ENCODE data around the gene LAMA5.
A peak's percentile ranks its signal among the peaks of the same experiment; 100 is the strongest.

The LAMA5 gene

GRCh38 chr20:62391165-62392076 is 24.3 kb upstream of the LAMA5 start:
- DNase-seq (ENCODE audit: insufficient read length, low spot score) (no peak), FAIRE-seq (peak; percentile 40)

- FAIRE-seq, result no peak
- DNase-seq (ENCODE audit: insufficient read length, low spot score), result no peak
Observed at GRCh38 chr20:62390317-62391164, 23.4 kb upstream of the LAMA5 start.

- DNase-seq (ENCODE audit: insufficient read length, low spot score), result no peak
- no peak for FAIRE-seq
Observed at GRCh38 chr20:62389601-62390087, 22.5 kb upstream of the LAMA5 start.

DNA sequence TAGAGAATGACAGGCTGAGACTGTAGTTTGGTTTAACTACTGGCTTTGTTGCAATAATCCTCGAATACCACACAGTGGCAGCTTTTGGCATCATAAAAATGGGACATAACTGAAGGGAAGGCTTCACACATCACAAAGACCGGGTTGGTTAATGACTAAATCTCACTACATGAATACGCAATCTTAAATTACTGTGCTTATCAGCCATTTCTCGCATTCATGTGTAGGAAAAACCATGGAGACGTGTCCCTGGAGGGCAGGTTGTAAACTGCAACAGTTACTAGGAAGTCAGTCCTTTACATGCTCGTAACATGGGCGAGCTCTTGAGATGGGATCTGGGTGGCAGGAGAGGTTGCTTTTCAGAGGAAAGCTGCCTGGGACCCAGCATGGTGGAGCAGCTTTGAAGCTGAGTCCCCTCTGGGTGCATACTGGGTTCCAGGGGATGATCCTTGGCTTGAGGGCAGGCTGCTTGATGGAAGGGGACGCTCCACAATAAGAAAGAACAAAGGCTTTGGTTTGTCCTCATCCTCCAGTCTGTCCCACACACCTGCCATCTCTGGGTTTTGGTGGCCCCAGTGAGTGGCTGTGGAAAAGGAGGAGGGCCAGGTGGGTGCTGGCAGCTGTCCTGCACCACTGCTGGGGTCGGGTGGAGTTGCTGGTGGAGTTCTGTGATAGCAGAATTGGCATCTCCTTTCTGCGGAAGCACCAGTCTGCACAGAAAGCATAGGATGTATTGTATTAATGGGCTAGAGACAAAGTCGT is 21.9 kb upstream of the LAMA5 start:
- FAIRE-seq (no peak), DNase-seq (ENCODE audit: insufficient read length, low spot score) (no peak)

DNA sequence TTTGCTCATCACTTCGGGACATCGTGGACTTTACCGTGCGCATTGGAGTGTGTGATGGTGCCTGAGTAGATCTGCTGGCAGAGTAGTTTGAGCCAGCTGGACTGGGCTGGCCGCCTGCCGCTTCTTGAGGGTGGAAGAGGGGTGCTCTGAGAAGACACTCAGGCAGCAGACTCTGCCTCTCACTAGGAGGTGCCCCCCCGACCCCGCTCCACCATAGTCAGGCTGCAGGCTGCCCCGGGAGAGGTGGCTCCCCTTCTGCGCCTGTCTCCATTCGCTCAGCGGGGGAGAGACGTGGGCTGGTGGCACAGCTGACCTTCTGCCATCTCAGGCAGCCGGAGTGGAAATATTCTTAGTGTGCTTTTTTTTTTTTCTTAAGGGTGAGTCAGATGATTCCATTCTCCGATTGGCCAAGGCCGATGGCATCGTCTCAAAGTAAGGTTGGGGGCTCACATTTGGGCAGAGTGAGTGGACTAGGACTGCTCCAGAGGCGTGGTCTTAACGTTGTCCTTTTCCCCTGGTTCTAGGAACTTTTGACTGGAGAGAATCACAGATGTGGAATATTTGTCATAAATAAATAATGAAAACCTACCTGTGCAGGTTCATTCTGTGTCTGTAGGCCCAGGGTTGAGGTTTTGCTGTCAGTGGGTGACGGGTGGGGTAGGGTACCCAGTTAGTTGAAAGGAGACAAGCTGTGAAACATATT is 21.0 kb upstream of the LAMA5 start:
- DNase-seq (ENCODE audit: insufficient read length, low spot score) (no peak), FAIRE-seq (peak; percentile 84)

DNA sequence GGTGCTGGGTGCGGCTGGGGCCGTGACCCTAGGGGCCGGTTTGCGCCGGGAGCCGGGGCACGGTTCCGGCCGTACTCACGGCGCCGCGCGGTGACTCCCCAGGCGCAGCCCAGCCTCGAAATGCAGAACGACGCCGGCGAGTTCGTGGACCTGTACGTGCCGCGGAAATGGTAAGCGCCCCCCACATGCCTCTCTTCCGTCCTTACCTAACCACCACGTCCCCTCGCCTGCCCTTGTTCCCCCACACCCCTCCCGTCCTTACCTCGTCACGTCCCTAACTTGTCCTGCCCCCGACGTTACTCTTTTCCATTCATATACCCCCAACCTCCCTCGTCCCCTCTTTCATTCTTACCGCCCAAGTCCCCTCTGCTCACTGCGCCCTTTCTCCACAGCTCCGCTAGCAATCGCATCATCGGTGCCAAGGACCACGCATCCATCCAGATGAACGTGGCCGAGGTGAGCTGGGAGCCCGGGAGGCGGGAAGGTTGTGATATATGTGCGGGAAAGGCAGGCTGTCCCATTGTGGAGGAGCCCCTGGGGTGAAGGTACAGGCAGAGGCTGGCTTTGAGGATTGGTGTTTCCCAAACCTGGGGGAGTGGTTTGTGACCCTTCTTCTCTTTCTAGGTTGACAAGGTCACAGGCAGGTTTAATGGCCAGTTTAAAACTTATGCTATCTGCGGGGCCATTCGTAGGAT is 20.3 kb upstream of the LAMA5 start:
- no peak for DNase-seq (ENCODE audit: insufficient read length, low spot score)
- FAIRE-seq, result no peak

DNA sequence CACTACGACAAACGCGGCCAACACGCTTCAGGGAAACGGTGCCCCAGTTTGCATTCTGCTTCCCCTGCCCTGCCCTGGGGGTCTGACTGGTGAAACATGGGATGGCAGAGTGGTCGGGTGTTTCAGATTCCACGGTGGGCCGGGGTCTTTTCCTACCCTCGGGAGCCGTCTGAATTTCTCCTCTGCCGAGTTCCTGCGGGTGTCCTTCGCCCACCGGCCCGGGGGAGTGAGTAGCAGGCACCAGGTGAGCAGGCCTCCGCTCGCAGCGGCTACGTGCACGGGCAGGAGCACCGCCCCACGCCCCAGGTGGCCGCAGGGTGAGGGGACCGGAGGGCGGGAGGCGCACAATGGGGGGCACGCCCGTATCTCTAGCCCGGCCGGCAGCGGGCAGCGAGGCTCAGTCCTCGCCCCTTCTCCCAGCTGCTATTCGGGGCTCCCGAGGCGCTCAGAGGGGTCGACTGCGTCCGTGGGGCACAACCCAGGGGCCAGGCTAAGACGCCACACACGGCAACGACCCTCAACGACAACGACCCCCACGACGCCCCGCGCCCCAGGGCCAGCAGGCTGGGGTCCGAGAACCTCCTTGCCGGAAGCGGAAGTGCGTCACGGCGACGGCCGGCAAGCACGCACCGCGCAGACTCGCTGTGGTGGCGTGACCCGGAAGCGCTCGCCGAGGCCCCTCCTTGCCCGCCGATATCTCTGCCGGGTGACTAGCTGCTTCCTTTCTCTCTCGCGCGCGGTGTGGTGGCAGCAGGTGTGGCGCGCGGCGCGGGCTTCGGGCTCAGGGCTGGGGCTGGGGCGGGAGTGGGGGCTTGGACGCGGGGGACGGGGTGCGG is 19.5 kb upstream of the LAMA5 start, which contains the start of gene RPS21:
Gene RPS21, plus strand, starts transcription at position 721 of the 836 bp plus-strand sequence. CDS start 236 bp downstream, outside the sequence.
- FAIRE-seq, result peak; percentile 99
- DNase-seq (ENCODE audit: insufficient read length, low spot score), result peak; percentile 99

- FAIRE-seq, result no peak
- peak; percentile 99 for DNase-seq (ENCODE audit: insufficient read length, low spot score)
Observed at GRCh38 chr20:62382306-62383198, 15.4 kb upstream of the LAMA5 start.

- FAIRE-seq, result peak; percentile 100
- no peak for DNase-seq (ENCODE audit: insufficient read length, low spot score)
Observed at GRCh38 chr20:62381842-62382241, 14.7 kb upstream of the LAMA5 start.

DNA sequence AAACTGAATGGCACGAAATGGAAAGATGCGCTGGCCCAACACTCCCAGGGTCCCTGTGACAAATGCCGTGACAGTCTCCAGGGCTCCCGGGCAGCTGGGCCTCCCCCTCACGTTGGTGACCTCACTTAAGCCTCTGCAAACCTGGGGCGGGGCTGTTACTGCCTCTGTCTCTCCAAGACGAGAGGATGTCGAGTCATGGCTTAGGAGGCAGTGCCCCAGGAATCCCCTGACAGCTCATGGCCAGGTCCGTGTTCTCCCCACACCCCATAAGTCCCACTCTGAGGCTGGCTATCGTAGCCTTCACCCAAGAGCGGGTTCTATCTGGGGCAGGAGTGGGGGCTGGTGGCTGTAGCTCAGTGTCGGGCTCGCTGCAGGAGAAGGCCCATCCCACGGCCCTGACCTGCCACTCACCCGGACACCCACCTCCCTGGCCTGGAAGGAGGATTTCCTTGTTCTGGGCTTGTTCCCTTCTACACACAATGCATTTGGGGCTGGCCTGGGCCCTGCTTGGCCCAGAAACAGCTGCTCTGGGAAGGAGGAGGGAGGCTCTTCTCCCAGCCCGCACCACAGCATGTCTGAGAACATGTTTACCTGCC is 14.2 kb upstream of the LAMA5 start:
- DNase-seq (ENCODE audit: insufficient read length, low spot score) (no peak), FAIRE-seq (no peak)

DNA sequence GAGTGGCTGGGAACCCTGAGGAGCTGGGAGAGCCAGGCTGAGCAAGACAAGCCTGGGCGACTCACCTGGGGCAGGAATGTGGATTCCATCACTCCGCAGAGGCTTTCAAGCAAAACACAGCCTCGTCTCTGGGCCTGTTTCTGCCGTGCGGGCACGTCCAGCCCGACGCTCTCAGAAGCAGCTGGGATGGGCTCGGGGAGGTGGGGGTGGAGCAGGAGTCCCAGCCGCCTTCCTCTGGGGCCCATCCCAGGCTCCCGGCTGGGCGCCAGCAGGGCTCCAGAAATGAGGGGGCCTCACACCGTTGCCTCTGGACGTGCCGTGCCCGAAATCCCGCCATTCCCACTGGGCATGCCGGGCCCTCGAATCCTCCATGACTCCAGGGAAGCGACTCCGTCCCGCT is 11.1 kb upstream of the LAMA5 start:
- FAIRE-seq (no peak), DNase-seq (ENCODE audit: insufficient read length, low spot score) (no peak)

DNA sequence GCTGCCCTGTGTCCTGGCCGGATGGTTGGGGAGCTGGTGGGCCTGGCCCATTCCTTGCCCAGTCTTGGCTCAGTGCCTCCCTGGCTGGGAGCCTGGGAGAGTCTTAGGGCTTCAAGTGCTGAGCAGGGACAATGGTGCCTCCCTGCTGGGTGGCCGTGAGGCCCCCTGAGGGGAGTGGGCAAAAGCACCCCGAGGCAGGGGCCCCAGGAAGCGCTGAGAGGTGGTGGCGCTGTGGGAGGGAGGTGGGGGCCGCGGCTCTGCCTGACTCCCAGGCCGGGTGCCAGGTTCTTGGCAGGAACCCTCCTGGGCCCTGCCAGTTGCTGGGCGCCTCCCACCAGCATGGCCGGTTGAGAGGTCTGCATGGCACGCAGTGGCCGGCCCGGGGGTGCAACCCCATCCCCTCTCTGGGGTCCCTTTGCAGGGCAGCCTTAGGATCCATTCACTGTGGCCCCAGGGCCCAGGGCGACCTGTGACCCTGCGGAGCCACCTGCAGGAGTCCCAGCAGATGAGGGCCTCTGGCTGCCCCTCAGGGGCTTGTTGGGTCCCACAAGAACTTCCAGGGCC is 10.6 kb upstream of the LAMA5 start:
- DNase-seq (ENCODE audit: insufficient read length, low spot score), result no peak
- FAIRE-seq, result no peak

DNA sequence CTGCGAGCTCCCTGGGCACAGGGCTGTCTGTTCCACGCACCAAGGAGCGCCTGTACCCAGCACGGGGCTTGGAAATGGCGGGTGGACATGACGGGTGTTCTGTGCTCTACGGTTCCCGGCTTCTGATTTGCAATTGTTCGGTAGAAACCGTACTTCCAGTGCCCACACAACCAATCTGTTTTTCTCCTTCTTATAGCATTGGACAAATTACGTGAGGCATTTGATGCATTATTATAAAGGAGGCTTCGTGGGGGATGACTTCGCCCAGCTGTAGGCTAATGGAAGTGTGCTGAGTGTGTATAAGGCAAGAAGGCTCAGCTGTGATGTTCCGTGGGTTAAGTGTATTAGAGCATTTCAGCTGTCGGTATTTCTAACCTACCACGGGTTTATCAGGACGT is 10.0 kb upstream of the LAMA5 start:
- DNase-seq (ENCODE audit: insufficient read length, low spot score) (no peak), FAIRE-seq (peak; percentile 70)

GRCh38 chr20:62376112-62377063 is 9.3 kb upstream of the LAMA5 start:
- FAIRE-seq (no peak), DNase-seq (ENCODE audit: insufficient read length, low spot score) (peak; percentile 84)

DNA sequence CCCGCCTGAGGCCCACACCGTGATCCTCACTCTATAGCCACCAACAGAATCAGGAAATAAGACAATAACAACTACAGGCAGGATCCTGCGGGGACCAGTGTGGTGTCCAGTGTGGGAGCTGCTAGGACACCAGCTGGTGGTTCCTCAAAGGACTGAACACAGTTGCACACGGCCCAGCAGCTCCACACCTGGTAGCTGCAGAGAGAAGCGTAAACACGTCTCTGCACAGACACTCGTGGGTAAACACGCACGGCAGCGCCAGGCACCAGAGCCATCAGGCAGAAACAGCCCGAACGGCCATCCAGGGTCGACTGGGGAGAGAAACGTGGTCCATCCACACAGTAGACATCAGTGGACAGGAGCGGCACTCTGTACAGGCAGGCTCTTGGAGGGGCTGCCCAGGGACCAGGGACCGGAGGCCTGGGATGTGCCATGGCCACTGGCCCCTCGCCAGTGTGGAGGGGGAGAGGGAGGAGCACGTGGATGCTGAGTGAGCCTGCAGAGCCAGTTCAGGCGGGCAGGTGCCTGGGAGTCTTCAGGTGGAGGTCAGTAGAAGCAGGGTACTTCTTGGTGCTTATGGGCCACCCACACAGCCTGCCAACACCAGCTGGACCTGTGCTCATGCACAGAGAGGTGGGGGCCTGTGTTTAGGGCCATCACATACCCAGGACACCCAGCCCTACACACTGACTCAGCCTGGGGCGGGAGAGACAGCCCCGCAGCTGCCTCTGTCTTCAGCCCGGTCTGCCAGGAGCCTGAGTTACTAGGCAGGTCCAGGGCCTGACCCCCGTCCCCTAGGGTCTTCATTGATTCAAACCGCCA is 7.4 kb upstream of the LAMA5 start:
- DNase-seq (ENCODE audit: insufficient read length, low spot score) (no peak), FAIRE-seq (peak; percentile 86)
